Fibroblast of skin of right quadriceps (primary cell): ENCODE measurements around the gene GUCY2D.

Experiments used
- DNase-seq: peaks from one replicate; pipeline ENCODE4 v3.0.0-alpha.2; 2013

GUCY2D gene

GRCh38 chr17:8068736-8069586 lies 66.5 kb downstream of the GUCY2D start:
- no peak for DNase-seq

- no peak for DNase-seq
Observed at GRCh38 chr17:8069587-8069860, 67.1 kb downstream of the GUCY2D start.
